Measurements from ENCODE around the gene TCTN3.
"Not testable (repeated sequence)": the region's sequence is repeated elsewhere in the genome, so short reads cannot be mapped to it uniquely, and the experiment has no call there.

TCTN3 gene

GRCh38 chr10:95637140-95637539, 56.6 kb downstream of the TCTN3 start:
- no peak for DNase-seq (ENCODE audit: low read depth in 4 of 4, low spot score in 1 of 4)

DNA sequence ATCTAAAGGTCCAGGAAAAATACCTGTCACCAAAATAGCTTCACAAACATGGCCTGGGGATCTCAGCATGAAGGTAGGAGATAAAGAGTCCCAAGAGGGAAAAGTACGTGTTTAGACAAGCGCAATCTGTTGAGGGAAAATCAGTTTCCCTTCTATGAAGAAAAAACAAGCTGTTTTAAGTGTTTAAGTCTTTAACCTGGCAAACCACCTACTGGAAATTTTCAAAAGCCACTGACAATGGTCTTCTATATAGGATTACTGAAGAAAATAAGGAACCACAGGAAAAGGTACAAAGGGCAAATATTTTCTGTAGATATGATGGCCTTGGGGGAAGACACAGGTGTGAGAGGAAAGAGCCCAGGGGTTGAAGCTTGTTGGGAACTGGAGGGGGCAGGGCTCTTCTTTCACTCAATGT, 58.4 kb downstream of the TCTN3 start:
- no peak for DNase-seq (ENCODE audit: low read depth in 4 of 4, low spot score in 1 of 4)

GRCh38 chr10:95628786-95629185, 64.9 kb downstream of the TCTN3 start:
- no peak for DNase-seq (ENCODE audit: low read depth in 4 of 4, low spot score in 1 of 4)

DNA sequence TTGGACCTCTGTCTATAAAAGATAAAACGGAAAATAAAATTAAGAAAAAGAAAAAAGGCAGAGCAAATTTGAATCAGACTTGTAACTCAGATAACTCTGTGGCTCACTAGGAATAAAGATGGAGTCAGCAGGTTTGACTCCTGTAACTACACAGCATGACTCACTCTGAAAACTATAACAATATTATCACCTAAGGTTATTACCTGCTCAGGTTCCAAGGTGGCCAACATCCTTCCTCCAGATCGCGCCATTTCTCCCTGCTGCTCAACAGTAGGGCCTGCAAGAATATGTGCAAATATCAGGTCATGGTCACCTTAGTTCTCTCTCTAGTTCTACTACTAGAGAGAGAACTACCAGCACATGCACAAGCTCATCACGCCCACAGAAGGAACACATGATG, 67.2 kb downstream of the TCTN3 start:
- DNase-seq (ENCODE audit: low read depth in 4 of 4, low spot score in 1 of 4), result no peak

GRCh38 chr10:95620415-95620814, 73.3 kb downstream of the TCTN3 start:
- not testable (repeated sequence) for DNase-seq (ENCODE audit: low read depth in 4 of 4, low spot score in 1 of 4)

GRCh38 chr10:95618101-95618500, 75.6 kb downstream of the TCTN3 start:
- no peak for DNase-seq (ENCODE audit: low read depth in 4 of 4, low spot score in 1 of 4)

DNA sequence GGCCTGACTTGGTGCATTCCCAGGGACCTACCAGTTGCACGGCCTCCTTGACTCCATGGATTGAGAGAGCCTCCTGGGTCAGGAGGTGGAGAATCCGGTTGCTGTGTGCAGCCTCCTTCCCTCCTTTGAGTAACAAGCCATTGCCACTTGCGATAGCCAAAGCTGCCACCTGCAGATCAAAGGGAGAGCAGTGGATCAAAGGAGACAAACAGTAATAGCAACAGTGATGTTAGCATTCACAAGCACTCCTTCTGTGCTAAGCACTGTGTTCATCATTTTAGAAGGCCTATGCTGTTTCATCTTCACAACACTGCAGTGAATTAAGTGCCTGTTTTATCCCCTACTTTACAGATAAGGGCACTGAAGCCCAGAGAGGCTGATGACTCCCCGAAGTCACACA, 77.3 kb downstream of the TCTN3 start:
- no peak for DNase-seq (ENCODE audit: low read depth in 4 of 4, low spot score in 1 of 4)
